MCF 10A (cell line): ENCODE data around the gene SIN3B. TPM values are rescaled to one million over a fixed set of nuclear protein-coding genes. Genes with fewer than 3 reads are reported as not detected.

Experiments
- BruUV-seq: library from RNA; stranded (reverse); fragments of 400-500 nt; replicated peaks from 2 replicates; lab custom pipeline; 2021; lab: Mats Ljungman, UMichigan
- CTCF ChIA-PET: fragments of 300-600 bp; sonication (Branson Sonifier 250); formaldehyde crosslinking; extraction: SDS; loops from one replicate; lab custom pipeline; 2021; ENCODE audit warnings: antibody characterized with exemption, inconsistent platforms; lab: Yijun Ruan, JAX
- POLR2A ChIA-PET: fragments of 300-600, 350-650 bp; sonication (Branson Sonifier 250); formaldehyde crosslinking; extraction: SDS; loops from one replicate; lab custom pipeline; 2020; ENCODE audit warnings: antibody characterized with exemption, inconsistent platforms; lab: Yijun Ruan, JAX
- DNase-seq: peaks from one replicate; pipeline ENCODE4 v3.0.0-alpha.2; 2018; ENCODE audit not compliant: unreplicated experiment
- H3K27ac Mint-ChIP-seq: one replicate; pipeline ENCODE4 v1.8.0; 2022; ENCODE audit warnings: mild to moderate bottlenecking, low read depth, mixed read lengths; ENCODE audit not compliant: unreplicated experiment
- H3K27me3 Mint-ChIP-seq: one replicate; pipeline ENCODE4 v1.8.0; 2022; ENCODE audit warnings: mixed read lengths; ENCODE audit not compliant: insufficient read depth, unreplicated experiment
- H3K36me3 Mint-ChIP-seq: one replicate; pipeline ENCODE4 v1.8.0; 2022; ENCODE audit warnings: mild to moderate bottlenecking, moderate library complexity, mixed read lengths; ENCODE audit not compliant: insufficient read depth, unreplicated experiment
- H3K4me1 Mint-ChIP-seq: one replicate; pipeline ENCODE4 v1.8.0; 2022; ENCODE audit warnings: mixed read lengths; ENCODE audit not compliant: insufficient read depth, unreplicated experiment
- H3K4me3 Mint-ChIP-seq: one replicate; pipeline ENCODE4 v1.8.0; 2022; ENCODE audit warnings: mild to moderate bottlenecking, moderate library complexity, mixed read lengths; ENCODE audit not compliant: unreplicated experiment
- H3K9me3 Mint-ChIP-seq: one replicate; pipeline ENCODE4 v1.8.0; 2022; ENCODE audit warnings: mixed read lengths; ENCODE audit not compliant: unreplicated experiment
- intact Hi-C: fragments of 100-400 bp; cut with micrococcal nuclease; formaldehyde crosslinking; loops from 2 replicates; pipeline ENCODE4 v1.14.1; 2022
- total RNA-seq: library from RNA; stranded (reverse); gene quantifications from 2 replicates; pipeline ENCODE4 v1.2.3, GENCODE V29; 2022
- TF ChIP-seq, protein P1 (sequence below): fragments of 200-600 bp; IDR thresholded peaks from one replicate; pipeline ENCODE4 v1.8.0; 2022; ENCODE audit warnings: antibody characterized with exemption, mild to moderate bottlenecking; ENCODE audit not compliant: unreplicated experiment

The SIN3B gene
- total RNA-seq, 1 experiment from 2014 or later = 56.0 TPM

DNA sequence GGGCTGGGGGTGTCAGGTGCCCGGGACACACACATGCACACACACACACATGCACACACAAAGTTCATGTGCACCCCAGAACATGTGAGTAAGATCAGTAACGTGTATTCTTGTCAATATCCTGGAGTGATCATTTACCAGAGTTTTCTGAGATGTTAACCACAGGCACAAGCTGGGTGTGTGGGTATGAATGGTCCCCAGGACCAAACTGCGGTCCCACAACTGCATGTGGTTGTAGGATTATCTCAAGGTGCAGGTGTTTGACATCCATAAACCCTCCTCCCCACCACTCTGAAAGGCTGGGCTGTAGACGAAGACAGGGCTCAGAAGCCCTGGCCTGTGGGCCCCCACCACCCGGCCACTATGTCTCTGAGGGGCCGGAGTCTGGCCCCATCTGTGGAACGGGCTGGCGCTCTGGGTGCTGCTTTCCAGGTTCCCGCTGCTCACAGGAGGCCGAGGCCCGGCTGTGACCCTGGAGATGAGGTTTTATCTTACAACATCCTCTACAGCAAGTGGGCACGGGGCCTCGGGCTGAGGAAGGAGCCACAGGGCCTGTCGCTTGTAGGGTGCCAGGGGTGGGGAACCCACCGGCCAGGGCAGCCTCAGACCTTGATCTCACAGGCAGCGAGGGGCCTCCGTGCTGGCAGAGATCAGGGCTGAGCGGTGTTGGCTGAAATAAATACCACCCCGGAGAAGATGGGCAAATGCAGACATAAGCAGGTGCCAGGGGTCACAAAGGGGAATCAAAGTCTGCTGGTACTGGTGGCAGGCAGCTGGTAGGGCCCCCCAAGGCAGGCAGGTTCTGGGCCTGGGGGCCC, 63.9 kb downstream of the SIN3B start:
- POLR2A ChIA-PET = no interaction called here
- no peak overlapping the region for H3K27ac Mint-ChIP-seq
- TF ChIP-seq, protein P1, sequence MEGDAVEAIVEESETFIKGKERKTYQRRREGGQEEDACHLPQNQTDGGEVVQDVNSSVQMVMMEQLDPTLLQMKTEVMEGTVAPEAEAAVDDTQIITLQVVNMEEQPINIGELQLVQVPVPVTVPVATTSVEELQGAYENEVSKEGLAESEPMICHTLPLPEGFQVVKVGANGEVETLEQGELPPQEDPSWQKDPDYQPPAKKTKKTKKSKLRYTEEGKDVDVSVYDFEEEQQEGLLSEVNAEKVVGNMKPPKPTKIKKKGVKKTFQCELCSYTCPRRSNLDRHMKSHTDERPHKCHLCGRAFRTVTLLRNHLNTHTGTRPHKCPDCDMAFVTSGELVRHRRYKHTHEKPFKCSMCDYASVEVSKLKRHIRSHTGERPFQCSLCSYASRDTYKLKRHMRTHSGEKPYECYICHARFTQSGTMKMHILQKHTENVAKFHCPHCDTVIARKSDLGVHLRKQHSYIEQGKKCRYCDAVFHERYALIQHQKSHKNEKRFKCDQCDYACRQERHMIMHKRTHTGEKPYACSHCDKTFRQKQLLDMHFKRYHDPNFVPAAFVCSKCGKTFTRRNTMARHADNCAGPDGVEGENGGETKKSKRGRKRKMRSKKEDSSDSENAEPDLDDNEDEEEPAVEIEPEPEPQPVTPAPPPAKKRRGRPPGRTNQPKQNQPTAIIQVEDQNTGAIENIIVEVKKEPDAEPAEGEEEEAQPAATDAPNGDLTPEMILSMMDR = no peak
- DNase-seq = no peak
- H3K9me3 Mint-ChIP-seq = no peaks in the 10 kb centered on the region
- H3K4me3 Mint-ChIP-seq = no peak overlapping the region
- H3K4me1 Mint-ChIP-seq = no peaks in the 10 kb centered on the region
- intact Hi-C loops = no loop called here
- CTCF ChIA-PET = no interaction called here
- BruUV-seq = no TSS peak
- peaks cover 7% of the 10 kb centered on the region for H3K36me3 Mint-ChIP-seq
- H3K27me3 Mint-ChIP-seq = no peaks in the 10 kb centered on the region

DNA sequence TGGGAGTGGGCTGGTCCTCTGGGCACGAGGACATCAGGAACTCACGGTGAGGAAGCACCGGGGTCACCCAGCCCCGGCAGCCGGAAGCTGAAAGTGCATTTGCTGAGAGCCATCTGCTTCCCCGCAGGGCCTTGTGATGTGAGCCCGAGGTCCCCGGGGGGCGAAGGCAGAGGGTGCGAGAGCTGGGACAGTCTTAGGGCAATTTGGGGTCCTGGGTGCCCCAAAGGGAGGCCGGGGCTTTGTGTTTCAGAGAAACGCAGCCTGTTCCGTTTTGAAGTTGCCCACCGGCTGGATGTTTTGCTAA, 64.4 kb downstream of the SIN3B start:
- Mint-ChIP-seq H3K36me3 (peaks cover 3% of the 10 kb centered on the region), H3K27me3 (no peaks in the 10 kb centered on the region), H3K9me3 (no peaks in the 10 kb centered on the region), H3K4me3 (no peak overlapping the region), H3K27ac (no peak overlapping the region), H3K4me1 (no peaks in the 10 kb centered on the region)
- BruUV-seq = no TSS peak
- DNase-seq = no peak
- CTCF ChIA-PET = no interaction called here
- POLR2A ChIA-PET = no interaction called here
- TF ChIP-seq, protein P1 = no peak
- intact Hi-C loops = no loop called here

DNA sequence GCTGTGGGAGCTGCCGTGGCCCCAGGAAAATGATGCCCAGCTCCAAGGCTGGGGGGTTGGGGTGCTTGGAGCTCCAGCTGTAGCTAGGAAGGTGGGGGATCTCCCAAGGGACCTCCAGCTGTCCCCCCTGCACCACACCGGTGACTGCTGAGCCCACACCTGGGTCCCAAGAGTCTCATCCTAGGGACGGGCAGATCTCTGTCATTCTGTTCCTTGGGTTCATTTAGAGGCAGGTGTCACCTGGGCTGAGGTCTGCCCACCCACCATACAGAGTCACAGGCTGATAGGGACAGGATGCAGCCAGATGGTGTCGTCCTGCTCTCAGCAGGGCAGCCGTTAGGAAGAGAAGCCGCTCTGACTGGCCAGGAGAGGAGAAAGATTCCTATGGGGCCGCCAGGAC, 64.9 kb downstream of the SIN3B start:
- intact Hi-C loops = no loop called here
- H3K27me3 Mint-ChIP-seq = no peaks in the 10 kb centered on the region
- no TSS peak for BruUV-seq
- no peak overlapping the region for H3K27ac Mint-ChIP-seq
- ChIA-PET POLR2A (no interaction called here), CTCF (no interaction called here)
- no peaks in the 10 kb centered on the region for H3K4me1 Mint-ChIP-seq
- no peaks in the 10 kb centered on the region for H3K9me3 Mint-ChIP-seq
- H3K36me3 Mint-ChIP-seq = no peaks in the 10 kb centered on the region
- H3K4me3 Mint-ChIP-seq = no peak overlapping the region
- DNase-seq = no peak
- TF ChIP-seq, protein P1 = no peak

DNA sequence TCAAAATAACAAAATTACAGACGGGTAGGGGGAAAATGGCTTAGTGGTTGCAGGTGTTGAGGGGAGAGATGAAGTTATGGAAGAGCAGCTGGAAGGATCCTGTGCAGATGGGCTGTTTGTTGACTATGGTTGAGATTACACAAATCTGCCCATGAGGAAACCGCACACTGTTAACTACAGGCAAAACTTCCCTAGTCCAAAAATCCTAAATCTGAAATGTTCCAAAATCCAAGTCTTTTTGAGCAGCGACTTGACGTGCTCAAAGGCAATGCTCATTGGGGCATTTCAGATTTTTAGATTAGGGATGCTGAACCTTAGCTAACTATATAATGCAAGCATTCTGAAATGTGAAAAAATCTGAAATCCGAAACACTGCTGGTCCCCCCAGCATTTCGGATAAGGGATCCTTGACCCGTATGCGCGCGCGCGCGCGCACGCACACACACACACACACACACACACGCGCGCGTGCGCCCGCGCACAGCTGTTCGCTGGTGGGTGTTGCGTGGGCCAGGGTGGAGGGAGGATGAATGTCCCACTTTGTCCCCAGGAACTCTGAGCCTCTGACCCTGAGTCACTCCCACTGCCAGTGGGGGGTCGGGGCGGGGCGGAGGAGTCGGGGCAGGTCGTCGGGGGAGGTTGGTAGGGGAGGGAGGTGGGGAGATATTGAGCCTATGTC, 66.4 kb downstream of the SIN3B start:
- H3K4me1 Mint-ChIP-seq = no peaks in the 10 kb centered on the region
- H3K4me3 Mint-ChIP-seq = peak overlapping the region; percentile 16
- no peak for DNase-seq
- ChIA-PET POLR2A (interaction anchor here (0.6 to 1.1 kb wide), 2 partner anchors 25 to 266 kb away, joined by 3 to 4 read pairs; no protein-coding TSS in a partner anchor), CTCF (interaction anchor here (0.6 kb wide), 2 partner anchors 126 to 1227 kb away, joined by 3 to 4 read pairs; no protein-coding TSS in a partner anchor)
- TF ChIP-seq, protein P1 = no peak
- H3K9me3 Mint-ChIP-seq = no peaks in the 10 kb centered on the region
- no peaks in the 10 kb centered on the region for H3K27me3 Mint-ChIP-seq
- intact Hi-C loops = loop anchor here (5.0 kb wide), 1 partner anchor 68 kb away; the partner anchor contains the start of gene SIN3B
- BruUV-seq = no TSS peak
- no peaks in the 10 kb centered on the region for H3K36me3 Mint-ChIP-seq
- H3K27ac Mint-ChIP-seq = peak overlapping the region; percentile 10
